Fibroblast of the aortic adventitia (primary cell): ENCODE measurements around the gene RAB3D. TPM values are rescaled to one million over a fixed set of nuclear protein-coding genes. Genes with fewer than 3 reads are reported as not detected.
"Not testable (repeated sequence)": the region's sequence is repeated elsewhere in the genome, so short reads cannot be mapped to it uniquely, and the experiment has no call there.

Source experiments
- DNase-seq: peaks from one replicate; pipeline ENCODE4 v3.0.0-alpha.2; 2010; ENCODE audit warnings: low read depth
- H3K4me3 ChIP-seq: 2 replicates; pipeline ENCODE4 v1.5.1; 2011; ENCODE audit warnings: low read depth, mild to moderate bottlenecking, control low read depth, low read length, moderate library complexity
- total RNA-seq: library from RNA; depleted of rRNA; stranded (reverse); fragments of >200 nt; gene quantifications from 2 replicates; pipeline ENCODE4 v1.2.3, GENCODE V29; 2012; ENCODE audit warnings: low replicate concordance
- TF ChIP-seq, protein P1 (sequence below): IDR thresholded peaks from 2 replicates; pipeline ENCODE4 v1.5.1; 2011; ENCODE audit warnings: mild to moderate bottlenecking, low read length, control low read depth, inconsistent platforms; ENCODE audit not compliant: insufficient read depth

The RAB3D gene
- total RNA-seq, 1 donor, result 16.3 TPM

GRCh38 chr19:11335449-11336146 is 3.9 kb downstream of the RAB3D start:
- H3K4me3 ChIP-seq, result no peak overlapping the region
- no peak for DNase-seq
- TF ChIP-seq, protein P1, sequence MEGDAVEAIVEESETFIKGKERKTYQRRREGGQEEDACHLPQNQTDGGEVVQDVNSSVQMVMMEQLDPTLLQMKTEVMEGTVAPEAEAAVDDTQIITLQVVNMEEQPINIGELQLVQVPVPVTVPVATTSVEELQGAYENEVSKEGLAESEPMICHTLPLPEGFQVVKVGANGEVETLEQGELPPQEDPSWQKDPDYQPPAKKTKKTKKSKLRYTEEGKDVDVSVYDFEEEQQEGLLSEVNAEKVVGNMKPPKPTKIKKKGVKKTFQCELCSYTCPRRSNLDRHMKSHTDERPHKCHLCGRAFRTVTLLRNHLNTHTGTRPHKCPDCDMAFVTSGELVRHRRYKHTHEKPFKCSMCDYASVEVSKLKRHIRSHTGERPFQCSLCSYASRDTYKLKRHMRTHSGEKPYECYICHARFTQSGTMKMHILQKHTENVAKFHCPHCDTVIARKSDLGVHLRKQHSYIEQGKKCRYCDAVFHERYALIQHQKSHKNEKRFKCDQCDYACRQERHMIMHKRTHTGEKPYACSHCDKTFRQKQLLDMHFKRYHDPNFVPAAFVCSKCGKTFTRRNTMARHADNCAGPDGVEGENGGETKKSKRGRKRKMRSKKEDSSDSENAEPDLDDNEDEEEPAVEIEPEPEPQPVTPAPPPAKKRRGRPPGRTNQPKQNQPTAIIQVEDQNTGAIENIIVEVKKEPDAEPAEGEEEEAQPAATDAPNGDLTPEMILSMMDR, result no peak

DNA sequence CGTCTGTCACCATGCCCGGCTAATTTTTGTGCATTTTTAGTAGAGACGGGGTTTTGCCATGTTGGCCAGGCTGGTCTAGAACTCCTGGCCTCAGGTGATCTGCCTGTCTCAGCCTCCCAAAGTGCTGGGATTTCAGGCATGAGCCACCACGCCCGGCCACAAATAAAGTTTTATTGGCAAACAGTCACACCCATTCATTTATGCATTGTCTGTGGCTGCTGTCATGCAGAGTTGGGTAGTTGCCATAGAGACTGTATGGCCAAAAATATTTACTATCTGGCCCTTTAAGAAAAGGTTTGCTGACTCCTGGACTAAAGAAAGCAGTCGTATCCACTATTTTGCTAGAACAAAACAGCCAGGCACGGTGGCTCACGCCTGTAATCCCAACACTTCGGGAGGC is 5.6 kb downstream of the RAB3D start:
- DNase-seq, H3K4me3 ChIP-seq: not testable (repeated sequence)

DNA sequence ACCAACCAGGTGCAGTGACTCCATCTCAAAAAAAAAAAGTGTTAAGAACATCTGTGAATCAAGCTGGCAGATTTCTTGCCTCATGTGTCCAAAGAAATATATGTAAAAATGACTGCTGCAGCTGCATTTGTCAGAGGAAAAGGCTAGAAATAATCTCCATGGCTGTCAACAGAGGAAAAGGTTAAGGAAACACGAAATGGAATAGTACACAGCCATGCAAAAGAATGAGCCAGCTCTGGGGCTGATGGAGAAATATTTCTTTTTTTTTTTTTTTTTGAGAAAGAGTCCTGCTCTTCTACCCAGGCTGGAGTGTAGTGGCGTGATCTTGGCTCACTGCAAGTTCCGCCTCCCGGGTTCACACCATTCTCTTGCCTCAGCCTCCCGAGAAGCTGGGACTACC is 6.6 kb downstream of the RAB3D start:
- no peak for DNase-seq
- TF ChIP-seq, protein P1, result no peak
- no peak overlapping the region for H3K4me3 ChIP-seq

- DNase-seq, result no peak
- TF ChIP-seq, protein P1, result no peak
- no peak overlapping the region for H3K4me3 ChIP-seq
Observed at GRCh38 chr19:11331502-11331901, 8.0 kb downstream of the RAB3D start.

GRCh38 chr19:11330127-11330526 is 9.3 kb downstream of the RAB3D start:
- DNase-seq, result no peak
- no peak overlapping the region for H3K4me3 ChIP-seq
- TF ChIP-seq, protein P1, result no peak

GRCh38 chr19:11325544-11325943 is 13.9 kb downstream of the RAB3D start:
- DNase-seq, result no peak
- TF ChIP-seq, protein P1, result no peak
- H3K4me3 ChIP-seq, result no peak overlapping the region

DNA sequence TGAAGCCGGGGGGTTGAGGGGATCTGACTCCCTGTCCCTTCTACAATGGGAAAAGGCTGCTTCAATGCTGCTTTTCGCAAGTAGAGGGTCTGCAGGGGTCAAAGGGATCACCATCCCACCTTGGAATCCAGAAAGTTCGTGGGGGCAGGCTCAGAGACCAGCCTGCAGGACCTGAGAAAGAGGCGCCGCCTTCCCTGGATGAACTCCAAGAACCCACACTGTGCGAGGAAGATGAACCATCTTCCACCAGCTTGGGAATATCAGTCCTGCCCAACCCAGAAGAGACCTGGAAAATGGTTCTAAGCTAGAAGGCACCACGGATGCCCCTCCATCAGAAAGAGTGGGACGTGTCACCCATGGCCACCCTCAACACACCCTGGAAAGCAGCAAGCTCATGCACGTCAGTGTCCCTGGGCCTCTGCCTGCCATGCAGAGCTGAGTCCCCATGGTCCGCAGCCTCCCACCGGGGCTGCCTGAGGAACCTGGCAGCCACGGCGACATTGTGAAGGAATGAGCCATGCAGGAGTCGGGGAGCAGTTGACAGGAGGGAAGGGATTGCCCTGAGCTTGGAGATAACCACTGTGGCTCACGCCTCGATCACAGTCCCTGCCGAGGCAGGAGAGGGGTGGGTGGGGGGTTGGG is 14.6 kb downstream of the RAB3D start:
- H3K4me3 ChIP-seq, result no peak overlapping the region
- TF ChIP-seq, protein P1, result no peak
- no peak for DNase-seq
